D721Med (cell line): ENCODE results near the gene PSMB3.

Source experiments
- DNase-seq: peaks from one replicate; pipeline ENCODE4 v3.0.0; 2011; ENCODE audit warnings: low spot score; ENCODE audit not compliant: insufficient read length
- FAIRE-seq: peaks from 2 replicates; lab custom pipeline; 2011; peaks lifted over from hg19 to GRCh38; lab: Jason Lieb, UNC
- CTCF ChIP-seq: IDR thresholded peaks from 2 replicates; pipeline ENCODE4 v1.5.1; 2012; ENCODE audit warnings: mild to moderate bottlenecking, control low read depth; ENCODE audit not compliant: insufficient read depth; ENCODE audit errors: missing control alignments

The PSMB3 gene

DNA sequence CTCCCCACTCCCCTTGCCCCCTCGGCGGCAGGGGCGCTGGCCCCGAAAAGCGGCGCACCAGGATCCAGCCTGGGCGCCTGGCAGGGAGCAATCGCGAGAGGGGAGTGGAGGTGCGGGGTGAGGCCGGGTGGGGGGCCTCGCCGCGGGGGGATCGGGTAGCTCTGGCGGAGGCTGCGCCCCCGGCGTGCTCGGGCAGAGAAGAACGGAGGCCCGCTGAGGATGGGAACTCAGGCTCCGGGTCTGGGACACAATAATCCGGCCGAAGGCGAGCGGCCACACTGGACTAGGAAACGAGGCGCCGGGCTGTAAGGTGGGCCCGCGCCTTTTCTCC is 3.7 kb upstream of the PSMB3 start:
- FAIRE-seq (no peak), DNase-seq (no peak)
- TF ChIP-seq CTCF: no peak

DNA sequence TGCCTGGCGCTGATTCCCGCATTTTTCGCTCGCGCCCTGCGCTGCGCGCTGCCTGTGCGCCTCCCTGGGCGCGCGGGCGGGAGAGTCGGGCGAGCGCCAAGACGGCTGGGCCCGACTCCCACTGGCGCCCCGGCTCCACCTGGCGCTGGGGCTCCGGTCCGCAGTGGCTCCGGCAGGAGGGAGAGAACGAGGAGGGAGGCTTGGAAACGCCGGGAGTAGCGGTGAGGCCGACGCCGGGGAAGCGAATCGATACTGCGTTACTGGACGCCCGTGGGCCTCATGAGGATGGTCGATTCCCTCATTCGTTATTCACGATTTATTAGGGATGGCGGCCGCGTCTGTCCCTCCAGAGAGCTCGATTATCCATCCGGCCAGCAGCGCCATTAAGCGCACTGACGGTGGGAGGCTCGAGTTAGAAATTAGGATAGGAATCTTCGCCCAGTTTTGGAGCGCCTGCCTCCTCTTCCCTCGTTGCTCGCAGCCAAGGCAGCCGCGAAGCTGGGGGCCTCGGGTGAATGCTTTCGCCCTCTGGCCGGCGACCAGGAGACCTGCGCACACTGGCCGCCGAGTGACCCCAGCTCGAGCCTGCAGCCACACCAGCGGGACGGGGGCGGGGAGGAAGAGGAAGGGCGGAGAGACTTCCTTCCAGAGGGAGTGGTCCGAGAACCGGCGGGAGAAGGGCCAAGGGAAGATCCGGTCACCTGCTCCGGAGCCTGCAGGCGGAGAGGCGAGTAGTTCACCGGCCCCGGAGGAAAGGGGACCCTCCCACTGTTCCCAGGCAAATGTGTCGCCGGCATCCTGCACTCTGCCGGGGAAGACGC is 3.1 kb upstream of the PSMB3 start:
- FAIRE-seq (no peak), DNase-seq (no peak)
- no peak for TF ChIP-seq CTCF

- no peak for DNase-seq
- FAIRE-seq: no peak
- TF ChIP-seq CTCF: no peak
Measured at GRCh38 chr17:38750044-38750311, 2.6 kb upstream of the PSMB3 start.

DNA sequence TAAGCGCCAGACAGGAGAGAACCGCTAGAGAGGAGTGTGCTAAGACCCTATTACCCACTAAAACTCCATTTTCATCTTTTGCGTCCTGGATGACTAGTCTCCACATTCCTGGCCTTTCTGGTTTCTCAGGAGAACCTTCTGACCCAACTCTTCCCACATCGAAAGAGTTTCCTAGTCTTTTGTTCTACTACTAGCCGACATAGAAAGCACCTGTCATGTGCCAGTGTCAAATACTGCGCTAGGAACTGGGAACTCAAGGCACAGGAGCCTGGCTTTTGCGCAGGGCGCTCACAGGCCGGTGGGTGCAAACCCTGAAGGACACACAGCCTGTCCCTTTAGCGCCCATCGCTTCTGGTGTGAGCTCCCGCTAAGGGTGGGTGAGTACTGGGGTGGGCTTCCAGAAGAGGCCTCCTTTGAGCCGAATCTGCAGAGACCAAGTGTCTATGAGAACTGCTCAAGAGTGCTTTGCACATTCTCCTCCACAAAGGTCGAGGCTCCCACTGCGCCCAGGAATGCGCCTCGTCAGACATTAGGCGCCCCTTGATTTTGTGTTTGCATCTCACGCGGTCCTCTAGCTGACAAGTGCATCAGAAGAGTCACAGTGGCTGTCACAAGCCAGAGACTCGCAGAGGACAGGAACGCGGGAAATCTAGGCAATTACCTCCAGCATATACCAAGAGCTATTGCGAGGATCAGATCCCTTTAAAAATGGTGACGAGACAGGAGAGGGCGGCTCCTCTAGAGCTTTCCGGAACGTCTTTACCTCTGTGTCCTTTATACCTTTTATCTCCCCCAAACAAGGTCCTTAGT is 2.0 kb upstream of the PSMB3 start:
- FAIRE-seq: no peak
- no peak for DNase-seq
- no peak for TF ChIP-seq CTCF

- FAIRE-seq (no peak), DNase-seq (no peak)
- no peak for TF ChIP-seq CTCF
Measured at GRCh38 chr17:38751144-38751807, 1.3 kb upstream of the PSMB3 start.

DNA sequence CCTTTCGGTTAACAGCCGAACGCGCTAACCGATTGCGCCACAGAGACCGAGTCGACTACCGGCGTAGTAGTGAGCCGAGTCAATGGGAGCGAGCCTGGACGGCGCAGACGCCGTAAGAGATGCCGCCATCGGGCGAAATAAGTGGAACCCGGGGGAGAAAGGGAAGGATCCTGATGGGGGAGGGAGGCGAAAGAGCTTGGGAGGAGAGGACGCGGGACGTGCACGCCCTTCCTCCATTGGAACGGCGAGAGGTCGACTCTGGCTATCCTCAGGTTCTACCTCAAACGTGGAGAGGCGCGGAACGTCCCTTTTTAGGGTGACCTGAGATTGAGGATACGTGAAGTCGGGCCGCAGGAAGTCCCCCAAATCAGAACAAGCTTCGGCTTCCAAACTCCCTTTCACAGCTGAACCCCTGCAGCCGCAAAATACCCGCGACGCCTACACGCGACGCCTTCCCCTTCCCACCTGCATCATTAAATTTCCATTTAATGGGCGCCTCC is 683 bp upstream of the PSMB3 start:
- FAIRE-seq (no peak), DNase-seq (no peak)
- TF ChIP-seq CTCF: no peak
